Activated T-helper 17 cell treated with anti-CD3 and anti-CD28 coated beads, Interleukin-2, amount 50 U/mL, for 72 hours (primary cell): ENCODE measurements around the gene DNAI2. TPM values are rescaled to one million over a fixed set of nuclear protein-coding genes. Genes with fewer than 3 reads are reported as not detected.

Experiments used
- ATAC-seq: fragments of 150-1000 bp; cut with Tn5 transposase; replicated peaks from 2 replicates; pipeline ENCODE4 v1.10.0; 2021; ENCODE audit warnings: mild to moderate bottlenecking, moderate library complexity
- H3K27ac Mint-ChIP-seq: one replicate; pipeline ENCODE4 v1.8.0; 2022; ENCODE audit warnings: mixed read lengths
- H3K27me3 Mint-ChIP-seq: one replicate; pipeline ENCODE4 v1.8.0; 2022; ENCODE audit warnings: mixed read lengths
- H3K36me3 Mint-ChIP-seq: one replicate; pipeline ENCODE4 v1.8.0; 2022; ENCODE audit warnings: low read depth, mild to moderate bottlenecking, mixed read lengths
- H3K4me1 Mint-ChIP-seq: one replicate; pipeline ENCODE4 v1.8.0; 2022; ENCODE audit warnings: mixed read lengths
- H3K4me3 Mint-ChIP-seq: one replicate; pipeline ENCODE4 v1.8.0; 2022; ENCODE audit warnings: mild to moderate bottlenecking, mixed read lengths
- H3K9me3 Mint-ChIP-seq: one replicate; pipeline ENCODE4 v1.8.0; 2022; ENCODE audit warnings: mixed read lengths
- total RNA-seq, 2 donors: library from RNA; stranded (reverse); gene quantifications; one replicate each; pipeline ENCODE4 v1.2.3, GENCODE V29; 2022

DNAI2 gene
- total RNA-seq, 2 donors from 2014 or later: 0.19 to 1.6 TPM

DNA sequence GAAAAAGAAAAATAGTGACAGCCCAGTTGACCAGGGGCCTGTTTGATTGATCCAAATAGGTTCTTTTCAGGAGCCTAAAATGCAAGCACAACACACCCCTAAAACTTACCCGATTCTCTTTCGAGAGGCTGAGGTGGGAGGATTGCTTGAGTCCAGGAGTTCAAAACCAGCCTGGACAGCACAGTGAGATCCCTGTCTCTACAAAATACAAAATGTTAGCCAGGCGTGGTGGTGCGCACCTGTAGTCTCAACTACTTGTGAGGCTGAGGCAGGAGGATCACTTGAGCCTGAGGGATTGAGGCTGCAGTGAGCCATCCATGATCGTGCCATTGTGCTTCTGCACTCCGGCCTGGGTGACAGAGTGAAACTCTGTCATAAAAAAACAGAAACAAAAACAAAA is 50.5 kb downstream of the DNAI2 start:
- Mint-ChIP-seq H3K4me1 (peaks cover 15% of the 10 kb centered on the region), H3K4me3 (no peak overlapping the region), H3K36me3 (no peaks in the 10 kb centered on the region), H3K27ac (no peak overlapping the region), H3K27me3 (no peaks in the 10 kb centered on the region), H3K9me3 (no peaks in the 10 kb centered on the region)
- no peak for ATAC-seq

GRCh38 chr17:74325376-74325742 is 51.3 kb downstream of the DNAI2 start:
- H3K4me1 Mint-ChIP-seq: peaks cover 17% of the 10 kb centered on the region
- H3K4me3 Mint-ChIP-seq: peak overlapping the region; percentile 56
- no peaks in the 10 kb centered on the region for H3K9me3 Mint-ChIP-seq
- no peaks in the 10 kb centered on the region for H3K36me3 Mint-ChIP-seq
- H3K27ac Mint-ChIP-seq: no peak overlapping the region
- ATAC-seq: peak; percentile 20
- H3K27me3 Mint-ChIP-seq: no peaks in the 10 kb centered on the region

- H3K36me3 Mint-ChIP-seq: no peaks in the 10 kb centered on the region
- ATAC-seq: peak; percentile 96
- no peaks in the 10 kb centered on the region for H3K9me3 Mint-ChIP-seq
- H3K4me3 Mint-ChIP-seq: peak within 1 kb of the TSS; percentile 56
- no peak within 1 kb of the TSS for H3K27ac Mint-ChIP-seq
- peaks cover 17% of the 10 kb centered on the region for H3K4me1 Mint-ChIP-seq
- H3K27me3 Mint-ChIP-seq: no peaks in the 10 kb centered on the region
These were observed 51.8 kb downstream of the DNAI2 start, which contains the start of gene KIF19 for GRCh38 chr17:74325743-74326379. Gene KIF19 (plus strand): TSS chr17:74326226. CDS start chr17:74326350, 124 bp downstream.

GRCh38 chr17:74326506-74326905 is 52.5 kb downstream of the DNAI2 start:
- ATAC-seq: no peak

DNA sequence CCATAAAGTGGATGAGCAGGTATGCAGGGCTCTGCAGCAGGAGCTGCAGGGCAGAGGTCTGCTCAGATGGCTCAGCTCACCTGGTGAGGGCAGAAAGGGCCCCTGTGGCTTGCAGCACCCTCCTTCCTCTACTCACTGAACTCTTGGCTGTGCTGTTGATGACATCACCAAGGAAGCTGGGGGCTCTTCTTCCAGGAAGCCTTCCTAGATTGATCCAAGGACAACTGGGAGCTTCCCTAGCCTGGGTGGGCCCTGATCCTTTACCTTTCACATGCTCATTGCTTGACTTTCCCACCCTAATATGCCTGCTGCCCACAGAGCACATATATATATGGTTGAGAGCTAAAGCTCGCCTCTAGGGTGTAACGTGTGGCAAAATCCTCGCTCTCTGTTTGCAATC is 54.5 kb downstream of the DNAI2 start:
- Mint-ChIP-seq H3K27me3 (no peaks in the 10 kb centered on the region), H3K4me1 (peaks cover 17% of the 10 kb centered on the region), H3K36me3 (no peaks in the 10 kb centered on the region), H3K27ac (peak overlapping the region; percentile 23), H3K4me3 (peak overlapping the region; percentile 20), H3K9me3 (no peaks in the 10 kb centered on the region)
- ATAC-seq: no peak

More at GRCh38 chr17:74326506-74326905, 52.5 kb downstream of the DNAI2 start:
- Mint-ChIP-seq H3K4me1 (peaks cover 17% of the 10 kb centered on the region), H3K4me3 (peak overlapping the region; percentile 54), H3K9me3 (no peaks in the 10 kb centered on the region), H3K27me3 (no peaks in the 10 kb centered on the region), H3K36me3 (no peaks in the 10 kb centered on the region), H3K27ac (no peak overlapping the region)

DNA sequence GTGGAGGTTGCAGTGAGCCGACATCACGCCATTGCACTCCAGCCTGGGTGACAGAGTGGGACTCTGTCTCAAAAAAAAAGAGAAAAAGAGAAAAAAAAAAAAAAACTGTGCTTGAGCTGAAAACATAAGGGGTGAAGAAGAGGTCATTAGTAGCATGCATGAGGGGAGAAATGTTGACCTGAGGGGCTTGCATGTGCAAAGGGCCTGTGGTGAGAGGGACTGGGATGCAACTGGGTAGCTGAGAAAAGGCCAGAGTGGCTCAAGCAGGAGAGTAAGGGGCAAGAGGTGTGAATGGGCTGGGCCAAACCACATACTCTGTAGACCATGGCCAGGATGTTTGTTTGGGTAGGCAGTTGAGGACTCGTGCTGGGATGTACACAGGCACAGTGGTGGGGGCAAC is 55.3 kb downstream of the DNAI2 start:
- Mint-ChIP-seq H3K36me3 (no peaks in the 10 kb centered on the region), H3K27ac (peak overlapping the region; percentile 23), H3K9me3 (no peaks in the 10 kb centered on the region), H3K27me3 (no peaks in the 10 kb centered on the region), H3K4me3 (no peak overlapping the region), H3K4me1 (peaks cover 17% of the 10 kb centered on the region)
- ATAC-seq: no peak

- Mint-ChIP-seq H3K4me3 (no peak overlapping the region), H3K27me3 (no peaks in the 10 kb centered on the region), H3K9me3 (no peaks in the 10 kb centered on the region), H3K27ac (no peak overlapping the region), H3K36me3 (no peaks in the 10 kb centered on the region), H3K4me1 (peaks cover 17% of the 10 kb centered on the region)
- ATAC-seq: no peak
These were observed 56.4 kb downstream of the DNAI2 start for GRCh38 chr17:74330446-74330845.

GRCh38 chr17:74332017-74332650 is 58.1 kb downstream of the DNAI2 start:
- ATAC-seq: no peak
- H3K4me1 Mint-ChIP-seq: peaks cover 12% of the 10 kb centered on the region
- H3K9me3 Mint-ChIP-seq: no peaks in the 10 kb centered on the region

DNA sequence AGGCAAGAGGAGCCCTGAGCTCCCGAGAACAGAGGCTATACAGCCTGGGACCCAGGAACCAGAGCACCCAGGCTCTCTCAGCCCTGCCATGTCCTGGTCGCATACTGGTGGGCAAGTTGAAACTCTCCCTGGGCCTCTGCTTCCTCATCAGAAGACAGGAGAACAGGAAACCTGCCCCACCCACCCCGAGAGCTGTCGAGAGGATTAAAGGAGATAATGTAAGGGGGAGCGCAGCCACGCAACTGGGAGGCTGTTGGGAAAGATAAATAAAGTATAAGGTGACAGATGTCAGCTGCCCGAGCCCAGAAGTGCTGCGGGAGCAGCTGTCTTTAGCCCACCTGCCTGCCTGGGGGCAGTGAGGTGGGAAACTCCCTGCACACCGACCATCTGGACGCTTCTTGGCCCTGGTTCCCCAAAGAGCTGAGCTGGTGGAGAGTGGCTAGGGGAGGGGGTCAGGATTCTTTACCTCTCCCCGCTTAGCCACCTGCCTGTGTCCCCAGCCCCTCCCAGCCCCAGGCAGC is 58.8 kb downstream of the DNAI2 start:
- Mint-ChIP-seq H3K4me3 (no peak overlapping the region), H3K9me3 (no peaks in the 10 kb centered on the region), H3K4me1 (peaks cover 12% of the 10 kb centered on the region), H3K36me3 (no peaks in the 10 kb centered on the region), H3K27ac (no peak overlapping the region), H3K27me3 (no peaks in the 10 kb centered on the region)
- no peak for ATAC-seq

More at GRCh38 chr17:74332017-74332650, 58.1 kb downstream of the DNAI2 start:
- no peaks in the 10 kb centered on the region for H3K27me3 Mint-ChIP-seq
- no peak overlapping the region for H3K27ac Mint-ChIP-seq
- H3K4me3 Mint-ChIP-seq: no peak overlapping the region
- H3K36me3 Mint-ChIP-seq: no peaks in the 10 kb centered on the region

GRCh38 chr17:74334393-74335039 is 60.5 kb downstream of the DNAI2 start:
- Mint-ChIP-seq H3K36me3 (no peaks in the 10 kb centered on the region), H3K27me3 (no peaks in the 10 kb centered on the region), H3K4me3 (no peak overlapping the region), H3K9me3 (no peaks in the 10 kb centered on the region), H3K4me1 (peaks cover 2% of the 10 kb centered on the region), H3K27ac (no peak overlapping the region)
- ATAC-seq: no peak

DNA sequence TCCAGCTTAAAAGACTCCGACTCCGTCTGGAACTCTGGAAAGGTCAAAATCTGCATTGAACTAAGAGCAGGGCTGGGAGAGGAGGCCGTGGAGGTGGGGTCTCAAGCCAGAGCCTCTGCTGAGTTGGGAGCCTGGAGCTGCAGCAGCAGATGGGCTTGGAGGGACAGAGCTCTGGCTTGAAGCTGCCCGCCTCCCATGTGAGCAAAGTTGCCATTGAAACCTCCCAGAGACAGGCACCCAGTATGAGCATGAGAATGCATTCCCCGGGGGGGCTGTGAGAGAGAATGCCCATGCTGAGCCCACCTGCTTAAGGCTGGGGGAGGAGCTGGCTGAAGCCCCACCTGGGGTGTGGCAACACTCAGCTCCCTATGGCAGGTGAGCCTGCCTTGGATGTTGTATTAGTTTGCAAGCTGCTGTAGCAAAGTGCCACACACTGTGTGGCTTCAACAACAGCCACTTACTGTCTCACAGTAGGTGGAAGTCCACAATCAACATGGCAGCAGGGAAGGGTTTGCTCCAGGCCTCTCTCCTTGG is 61.6 kb downstream of the DNAI2 start:
- Mint-ChIP-seq H3K27me3 (no peaks in the 10 kb centered on the region), H3K4me1 (no peaks in the 10 kb centered on the region), H3K27ac (no peak overlapping the region), H3K4me3 (no peak overlapping the region), H3K36me3 (no peaks in the 10 kb centered on the region), H3K9me3 (no peaks in the 10 kb centered on the region)
- ATAC-seq: no peak

GRCh38 chr17:74336307-74336706 is 62.3 kb downstream of the DNAI2 start:
- ATAC-seq: no peak
- Mint-ChIP-seq H3K36me3 (no peaks in the 10 kb centered on the region), H3K27me3 (no peaks in the 10 kb centered on the region), H3K9me3 (no peaks in the 10 kb centered on the region), H3K4me3 (no peak overlapping the region), H3K4me1 (no peaks in the 10 kb centered on the region), H3K27ac (no peak overlapping the region)

DNA sequence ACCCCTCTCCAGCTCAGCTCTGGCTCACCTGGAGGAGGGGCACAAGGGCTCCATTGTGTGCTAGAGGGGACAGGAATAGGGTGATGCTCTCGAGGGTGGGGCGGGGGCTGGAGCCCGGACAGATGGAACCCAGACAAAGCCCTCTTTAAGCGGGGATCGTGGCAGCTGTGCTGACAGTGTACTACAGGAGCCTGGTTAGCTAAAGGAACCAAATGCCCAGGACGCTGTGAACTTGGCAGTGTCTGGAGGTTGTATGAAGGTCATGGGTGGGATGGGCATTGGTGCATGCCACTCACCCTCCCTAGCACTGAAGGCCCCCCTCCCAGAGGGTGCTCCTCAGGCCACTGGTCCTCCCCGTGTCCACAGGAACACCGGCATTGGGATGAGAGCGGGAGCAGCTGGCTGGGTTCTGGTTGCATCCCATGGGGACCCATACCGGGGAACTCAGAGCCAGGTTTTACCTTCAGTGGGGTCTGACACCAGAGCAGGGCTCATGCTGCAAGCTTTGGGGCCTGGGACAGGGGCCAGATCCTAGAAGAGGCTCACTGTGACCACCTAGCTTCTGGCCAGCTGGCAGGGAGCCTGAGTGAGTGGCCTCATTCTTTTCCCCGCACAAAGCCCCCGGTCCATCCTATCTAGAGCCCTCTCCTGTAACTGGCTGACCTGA is 63.9 kb downstream of the DNAI2 start:
- H3K9me3 Mint-ChIP-seq: no peaks in the 10 kb centered on the region
- H3K36me3 Mint-ChIP-seq: no peaks in the 10 kb centered on the region
- ATAC-seq: no peak
- H3K27me3 Mint-ChIP-seq: no peaks in the 10 kb centered on the region
- no peak overlapping the region for H3K4me3 Mint-ChIP-seq
- H3K4me1 Mint-ChIP-seq: no peaks in the 10 kb centered on the region
- no peak overlapping the region for H3K27ac Mint-ChIP-seq

- ATAC-seq: no peak
- no peaks in the 10 kb centered on the region for H3K27me3 Mint-ChIP-seq
- H3K36me3 Mint-ChIP-seq: no peaks in the 10 kb centered on the region
- H3K27ac Mint-ChIP-seq: no peak overlapping the region
- H3K9me3 Mint-ChIP-seq: no peaks in the 10 kb centered on the region
- no peak overlapping the region for H3K4me3 Mint-ChIP-seq
- H3K4me1 Mint-ChIP-seq: no peaks in the 10 kb centered on the region
These were observed 65.6 kb downstream of the DNAI2 start for GRCh38 chr17:74339537-74340195.
